Mesendoderm (in vitro differentiated cells): ENCODE results near the gene PROKR1.

ENCODE experiments used
- DNase-seq: peaks from one replicate; pipeline ENCODE4 v3.0.0; 2013
- H2AK5ac ChIP-seq: 2 replicates; pipeline ENCODE4 v1.6.1; 2013; ENCODE audit warnings: low read length, inconsistent platforms
- H2BK120ac ChIP-seq: 2 replicates; pipeline ENCODE4 v1.6.1; 2013; ENCODE audit warnings: low read depth, mild to moderate bottlenecking, low read length, moderate library complexity, mixed read lengths
- H2BK15ac ChIP-seq: replicated peaks from 2 replicates; pipeline ENCODE4 v1.6.1; 2013; ENCODE audit warnings: low read depth, mild to moderate bottlenecking, moderate library complexity
- H2BK5ac ChIP-seq: 2 replicates; pipeline ENCODE4 v1.6.1; 2013; ENCODE audit warnings: low read length, inconsistent platforms
- H3K18ac ChIP-seq: 2 replicates; pipeline ENCODE4 v1.6.1; 2013; ENCODE audit warnings: mild to moderate bottlenecking, low read length, mixed read lengths
- H3K23ac ChIP-seq: one replicate; pipeline ENCODE4 v1.6.1; 2013; ENCODE audit warnings: low read length
- H3K27ac ChIP-seq: 2 replicates; pipeline ENCODE4 v1.5.1; 2013; ENCODE audit warnings: low read depth, mild to moderate bottlenecking, inconsistent platforms, low read length, moderate library complexity
- H3K27me3 ChIP-seq: 2 replicates; pipeline ENCODE4 v1.6.1; 2013; ENCODE audit warnings: low read length, control low read depth, mild to moderate bottlenecking, inconsistent platforms; ENCODE audit not compliant: insufficient read depth, poor library complexity
- H3K36me3 ChIP-seq: 2 replicates; pipeline ENCODE4 v1.6.1; 2013; ENCODE audit warnings: low read length, inconsistent platforms; ENCODE audit not compliant: control insufficient read depth, insufficient read depth
- H3K4ac ChIP-seq: one replicate; pipeline ENCODE4 v1.6.1; 2013; ENCODE audit warnings: low read depth, mild to moderate bottlenecking, low read length, moderate library complexity
- H3K4me1 ChIP-seq: 2 replicates; pipeline ENCODE4 v1.6.1; 2013; ENCODE audit warnings: low read depth, low read length, inconsistent platforms; ENCODE audit not compliant: control insufficient read depth
- H3K4me2 ChIP-seq: 2 replicates; pipeline ENCODE4 v1.6.1; 2013; ENCODE audit warnings: low read length
- H3K4me3 ChIP-seq: 2 replicates; pipeline ENCODE4 v1.5.1; 2013; ENCODE audit warnings: mild to moderate bottlenecking, low read length
- H3K56ac ChIP-seq: one replicate; pipeline ENCODE4 v1.6.1; 2013; ENCODE audit warnings: low read length
- H3K79me1 ChIP-seq: 2 replicates; pipeline ENCODE4 v1.6.1; 2013; ENCODE audit warnings: low read length, inconsistent platforms
- H3K79me2 ChIP-seq: 2 replicates; pipeline ENCODE4 v1.6.1; 2013; ENCODE audit warnings: mild to moderate bottlenecking, low read length; ENCODE audit not compliant: control insufficient read depth, insufficient read depth
- H3K9ac ChIP-seq: 2 replicates; pipeline ENCODE4 v1.6.1; 2013; ENCODE audit warnings: low read length, inconsistent platforms
- H4K5ac ChIP-seq: one replicate; pipeline ENCODE4 v1.6.1; 2013; ENCODE audit warnings: low read length
- H4K8ac ChIP-seq: one replicate; pipeline ENCODE4 v1.6.1; 2013; ENCODE audit warnings: low read depth, mild to moderate bottlenecking, control low read depth, low read length, moderate library complexity
- WGBS: extraction: QIAGEN DNeasy Blood & Tissue Kit; methylation state at CpG from one replicate; pipeline ENCODE4 v1.1.7; 2013; ENCODE audit warnings: low lambda C conversion rate, missing lambda C conversion rate; ENCODE audit not compliant: insufficient coverage; ENCODE audit errors: extremely low coverage; 5-methylcytosine and 5-hydroxymethylcytosine counted together

Gene PROKR1

GRCh38 chr2:68620772-68621171, 22.6 kb upstream of the PROKR1 start:
- Histone ChIP-seq H3K79me2 (no peaks in the 10 kb centered on the region), H3K4me1 (no peaks in the 10 kb centered on the region), H4K8ac (no peak overlapping the region), H3K27me3 (no peaks in the 10 kb centered on the region), H2BK5ac (no peak overlapping the region), H3K23ac (no peak overlapping the region), H3K79me1 (no peaks in the 10 kb centered on the region), H3K36me3 (no peaks in the 10 kb centered on the region), H3K56ac (no peak overlapping the region), H3K4me2 (no peak overlapping the region), H2BK120ac (no peak overlapping the region), H4K5ac (no peak overlapping the region), H2AK5ac (no peak overlapping the region), H3K4ac (no peak overlapping the region), H3K4me3 (no peak overlapping the region), H2BK15ac (no peak overlapping the region), H3K18ac (no peak overlapping the region), H3K27ac (no peak overlapping the region), H3K9ac (no peak overlapping the region)
- no peak for DNase-seq

- Histone ChIP-seq H2AK5ac (no peak overlapping the region), H2BK15ac (no peak overlapping the region), H2BK120ac (no peak overlapping the region), H3K36me3 (no peaks in the 10 kb centered on the region), H3K79me1 (no peaks in the 10 kb centered on the region), H3K56ac (no peak overlapping the region), H3K79me2 (no peaks in the 10 kb centered on the region), H3K27me3 (no peaks in the 10 kb centered on the region), H4K8ac (no peak overlapping the region), H3K9ac (no peak overlapping the region), H4K5ac (no peak overlapping the region), H3K4me3 (no peak overlapping the region), H2BK5ac (no peak overlapping the region), H3K27ac (no peak overlapping the region), H3K23ac (no peak overlapping the region), H3K4me2 (no peak overlapping the region), H3K18ac (peak overlapping the region; percentile 80), H3K4ac (no peak overlapping the region), H3K4me1 (no peaks in the 10 kb centered on the region)
- no CpG with 5 or more reads among the region's 6 CpGs for WGBS
- no peak for DNase-seq
Observed at GRCh38 chr2:68623820-68624219, 19.6 kb upstream of the PROKR1 start.

GRCh38 chr2:68627615-68628014, 15.8 kb upstream of the PROKR1 start:
- H3K4me3 ChIP-seq = no peak overlapping the region
- H4K5ac ChIP-seq = no peak overlapping the region
- no peak overlapping the region for H2BK120ac ChIP-seq
- WGBS = no CpG with 5 or more reads among the region's 3 CpGs
- DNase-seq = no peak
- no peak overlapping the region for H3K4me2 ChIP-seq
- H3K4ac ChIP-seq = no peak overlapping the region
- H3K79me1 ChIP-seq = no peaks in the 10 kb centered on the region
- H3K27me3 ChIP-seq = no peaks in the 10 kb centered on the region
- H3K56ac ChIP-seq = no peak overlapping the region
- no peak overlapping the region for H2BK15ac ChIP-seq
- no peak overlapping the region for H4K8ac ChIP-seq
- H3K23ac ChIP-seq = no peak overlapping the region
- H3K79me2 ChIP-seq = no peaks in the 10 kb centered on the region
- H2BK5ac ChIP-seq = no peak overlapping the region
- H3K36me3 ChIP-seq = no peaks in the 10 kb centered on the region
- no peak overlapping the region for H3K18ac ChIP-seq
- no peak overlapping the region for H2AK5ac ChIP-seq
- H3K9ac ChIP-seq = no peak overlapping the region
- no peak overlapping the region for H3K27ac ChIP-seq
- H3K4me1 ChIP-seq = no peaks in the 10 kb centered on the region

- H3K79me1 ChIP-seq = no peaks in the 10 kb centered on the region
- no peak overlapping the region for H3K4me3 ChIP-seq
- H3K27ac ChIP-seq = no peak overlapping the region
- no peak overlapping the region for H3K18ac ChIP-seq
- DNase-seq = no peak
- H3K27me3 ChIP-seq = no peaks in the 10 kb centered on the region
- no peak overlapping the region for H4K5ac ChIP-seq
- H3K23ac ChIP-seq = no peak overlapping the region
- H3K56ac ChIP-seq = no peak overlapping the region
- no peak overlapping the region for H3K4ac ChIP-seq
- WGBS = no CpG with 5 or more reads among the region's 3 CpGs
- no peak overlapping the region for H2AK5ac ChIP-seq
- H4K8ac ChIP-seq = no peak overlapping the region
- H2BK5ac ChIP-seq = no peak overlapping the region
- no peak overlapping the region for H2BK120ac ChIP-seq
- H3K9ac ChIP-seq = no peak overlapping the region
- no peaks in the 10 kb centered on the region for H3K4me1 ChIP-seq
- no peak overlapping the region for H2BK15ac ChIP-seq
- no peak overlapping the region for H3K4me2 ChIP-seq
- H3K79me2 ChIP-seq = no peaks in the 10 kb centered on the region
- H3K36me3 ChIP-seq = no peaks in the 10 kb centered on the region
Observed at GRCh38 chr2:68632021-68632420, 11.4 kb upstream of the PROKR1 start.

- H3K56ac ChIP-seq = peak overlapping the region; percentile 22
- H2BK5ac ChIP-seq = no peak overlapping the region
- H3K27ac ChIP-seq = no peak overlapping the region
- H3K18ac ChIP-seq = no peak overlapping the region
- no peaks in the 10 kb centered on the region for H3K36me3 ChIP-seq
- DNase-seq = peak; percentile 15
- no peaks in the 10 kb centered on the region for H3K27me3 ChIP-seq
- H3K9ac ChIP-seq = no peak overlapping the region
- no peak overlapping the region for H4K5ac ChIP-seq
- WGBS = no CpG with 5 or more reads among the region's 3 CpGs
- no peak overlapping the region for H3K4ac ChIP-seq
- H3K4me1 ChIP-seq = no peaks in the 10 kb centered on the region
- H3K4me2 ChIP-seq = no peak overlapping the region
- H3K79me1 ChIP-seq = no peaks in the 10 kb centered on the region
- H3K79me2 ChIP-seq = no peaks in the 10 kb centered on the region
- H3K4me3 ChIP-seq = no peak overlapping the region
- no peak overlapping the region for H4K8ac ChIP-seq
- no peak overlapping the region for H2AK5ac ChIP-seq
- H2BK15ac ChIP-seq = no peak overlapping the region
- no peak overlapping the region for H3K23ac ChIP-seq
- no peak overlapping the region for H2BK120ac ChIP-seq
Observed at GRCh38 chr2:68637047-68637446, 6.3 kb upstream of the PROKR1 start.

GRCh38 chr2:68643874-68644485, 601 bp downstream of the PROKR1 start:
- H3K4me2 ChIP-seq = peak overlapping the region; percentile 70
- H3K27ac ChIP-seq = no peak overlapping the region
- H4K5ac ChIP-seq = no peak overlapping the region
- H2BK120ac ChIP-seq = no peak overlapping the region
- H3K27me3 ChIP-seq = no peaks in the 10 kb centered on the region
- no peak overlapping the region for H2BK5ac ChIP-seq
- H3K4me3 ChIP-seq = peak overlapping the region; percentile 67
- no peak overlapping the region for H3K4ac ChIP-seq
- H3K23ac ChIP-seq = no peak overlapping the region
- H4K8ac ChIP-seq = no peak overlapping the region
- peak overlapping the region; percentile 89 for H3K56ac ChIP-seq
- H3K79me2 ChIP-seq = no peaks in the 10 kb centered on the region
- no peaks in the 10 kb centered on the region for H3K4me1 ChIP-seq
- no peak overlapping the region for H2AK5ac ChIP-seq
- no peaks in the 10 kb centered on the region for H3K79me1 ChIP-seq
- peak overlapping the region; percentile 78 for H3K9ac ChIP-seq
- no peaks in the 10 kb centered on the region for H3K36me3 ChIP-seq
- H2BK15ac ChIP-seq = no peak overlapping the region
- no CpG with 5 or more reads among the region's 17 CpGs for WGBS
- DNase-seq = no peak
- peak overlapping the region; percentile 64 for H3K18ac ChIP-seq
